Gastroesophageal sphincter (tissue), 3 donors: ENCODE results near the gene PPFIA1.

Experiments
- POLR2A ChIP-seq, 2 donors: fragments of 450-650 bp; IDR thresholded peaks; one replicate each; pipeline ENCODE4 v1.6.1; 2017; ENCODE audit warnings: antibody characterized with exemption in 2 of 2, mild to moderate bottlenecking in 2 of 2, moderate library complexity in 1 of 2
- POLR2AphosphoS5 ChIP-seq: sonication (generic); formaldehyde crosslinking; IDR thresholded peaks from one replicate; pipeline ENCODE4 v1.6.1; 2017; ENCODE audit warnings: antibody characterized with exemption
- TF ChIP-seq, protein P1 (sequence below), 4 experiments: fragments of 200-600 bp in 2 of 4; fragments of 450-650 bp in 2 of 4; sonication (generic) in 1 of 4; IDR thresholded peaks; one replicate each; pipeline ENCODE4 v1.5.1; 2017 to 2019; ENCODE audit warnings: antibody characterized with exemption in 4 of 4, mild to moderate bottlenecking in 2 of 4, moderate library complexity in 2 of 4

- TF ChIP-seq, protein P1, sequence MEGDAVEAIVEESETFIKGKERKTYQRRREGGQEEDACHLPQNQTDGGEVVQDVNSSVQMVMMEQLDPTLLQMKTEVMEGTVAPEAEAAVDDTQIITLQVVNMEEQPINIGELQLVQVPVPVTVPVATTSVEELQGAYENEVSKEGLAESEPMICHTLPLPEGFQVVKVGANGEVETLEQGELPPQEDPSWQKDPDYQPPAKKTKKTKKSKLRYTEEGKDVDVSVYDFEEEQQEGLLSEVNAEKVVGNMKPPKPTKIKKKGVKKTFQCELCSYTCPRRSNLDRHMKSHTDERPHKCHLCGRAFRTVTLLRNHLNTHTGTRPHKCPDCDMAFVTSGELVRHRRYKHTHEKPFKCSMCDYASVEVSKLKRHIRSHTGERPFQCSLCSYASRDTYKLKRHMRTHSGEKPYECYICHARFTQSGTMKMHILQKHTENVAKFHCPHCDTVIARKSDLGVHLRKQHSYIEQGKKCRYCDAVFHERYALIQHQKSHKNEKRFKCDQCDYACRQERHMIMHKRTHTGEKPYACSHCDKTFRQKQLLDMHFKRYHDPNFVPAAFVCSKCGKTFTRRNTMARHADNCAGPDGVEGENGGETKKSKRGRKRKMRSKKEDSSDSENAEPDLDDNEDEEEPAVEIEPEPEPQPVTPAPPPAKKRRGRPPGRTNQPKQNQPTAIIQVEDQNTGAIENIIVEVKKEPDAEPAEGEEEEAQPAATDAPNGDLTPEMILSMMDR (IDR thresholded peaks at IDR 0.05): no peak
- TF ChIP-seq POLR2AphosphoS5 (no peak), POLR2A (IDR thresholded peaks at IDR 0.05) (no peak)
Measured at GRCh38 chr11:70433038-70433437, 162.5 kb downstream of the PPFIA1 start.
